Left lung (tissue), 14 donors: ENCODE results near the gene DDX31. TPM values are rescaled to one million over a fixed set of nuclear protein-coding genes. Genes with fewer than 3 reads are reported as not detected.
A peak's percentile ranks its signal among the peaks of the same experiment; 100 is the strongest.
"Not testable (repeated sequence)": the region's sequence is repeated elsewhere in the genome, so short reads cannot be mapped to it uniquely, and the experiment has no call there.

Experiments used
- ATAC-seq: fragments of 200-7000 bp; cut with Tn5 transposase; one replicate; pipeline ENCODE4 v1.9.1; 2020; ENCODE audit warnings: moderate library complexity
- DNase-seq, 4 donors: peaks; one replicate each; pipeline ENCODE4 v3.0.0-alpha.2; 2013 to 2020
- H3K27ac ChIP-seq, 2 donors: fragments of 200-600 bp; sonication (generic) in 1 of 2; one replicate each; pipeline versions ENCODE4 v1.5.0 to v1.8.0; 2020 to 2021
- H3K27me3 ChIP-seq, 2 donors: fragments of 200-600 bp; sonication (generic) in 1 of 2; one replicate each; pipeline versions ENCODE4 v1.5.0 to v1.8.0; 2020 to 2021
- H3K36me3 ChIP-seq, 2 donors: fragments of 200-600 bp; sonication (generic) in 1 of 2; one replicate each; pipeline versions ENCODE4 v1.5.0 to v1.8.0; 2020 to 2021
- H3K4me1 ChIP-seq, 2 donors: fragments of 200-600 bp; one replicate each; pipeline ENCODE4 v1.8.0; 2021
- H3K4me3 ChIP-seq, 2 donors: fragments of 200-600 bp; sonication (generic) in 1 of 2; one replicate each; pipeline versions ENCODE4 v1.5.0 to v1.8.0; 2020 to 2021; ENCODE audit warnings: mild to moderate bottlenecking in 1 of 2
- H3K9me3 ChIP-seq, 2 donors: fragments of 200-600 bp; sonication (generic) in 1 of 2; one replicate each; pipeline versions ENCODE4 v1.5.0 to v1.8.0; 2020 to 2021
- intact Hi-C, 2 donors: fragments of 100-400 bp; cut with DNase I; formaldehyde crosslinking; loops; one replicate each; pipeline versions ENCODE4 v1.11.2 to v1.14.2; 2022
- long read RNA-seq, 12 donors: library from polyadenylated mRNA in 2 of 12; unstranded in 2 of 12; transcript quantifications; one replicate each; pipeline ENCODE4 v2.0.0 and lab custom pipeline, GENCODE V29; 2019 to 2026
- polyA plus RNA-seq, 6 donors: library from polyadenylated mRNA; unstranded; fragments of 120-200 nt; gene quantifications; one replicate each; pipeline ENCODE4 v1.2.1, GENCODE V29; 2013; ENCODE audit not compliant: insufficient read length in 6 of 6
- total RNA-seq, 2 donors: library from RNA; stranded (reverse); fragmentation: NEBNext Ultra II Directional; extraction: Animal tissue kit (Norgen Biotek cat#: 25700); gene quantifications; one replicate each; pipeline ENCODE4 v1.2.1, GENCODE V29; 2021
- TF ChIP-seq, protein P1 (sequence below), 2 donors: fragments of 200-600 bp; sonication (generic) in 1 of 2; IDR thresholded peaks; one replicate each; pipeline versions ENCODE4 v1.5.0 to v1.8.0; 2021; ENCODE audit warnings: antibody characterized with exemption in 2 of 2
- donor health status: DM: no; HTN: yes; CAD: no.
- donor health status: DM: no; HTN: no; CAD: no.

The DDX31 gene
- total RNA-seq (10 to 100 TPM; 12.4 to 15.0 TPM), polyA plus RNA-seq (10 to 100 TPM; 12.0 to 16.5 (median 14.9) TPM)
- long read RNA-seq, donor 1, partial matches to known transcripts: 0 of 2 reads
- long read RNA-seq, donor 1, other reads (novel, unspliced or antisense): 0 of 2 reads
- long read RNA-seq, donor 2, partial matches to known transcripts: 0 of 1 reads
- long read RNA-seq, donor 2, other reads (novel, unspliced or antisense): 0 of 1 reads
- long read RNA-seq, donor 3: 0 reads
- long read RNA-seq, donor 4, partial matches to known transcripts: 0 of 1 reads
- long read RNA-seq, donor 4, other reads (novel, unspliced or antisense): 0 of 1 reads
- long read RNA-seq, donor 5, full-length matches to known transcripts: 1 of 31 reads
- long read RNA-seq, donor 5, partial matches to known transcripts: 30 of 31 reads
- long read RNA-seq, donor 5, other reads (novel, unspliced or antisense): 0 of 31 reads
- long read RNA-seq, donor 6, full-length matches to known transcripts: 2 of 2 reads
- long read RNA-seq, donor 6, partial matches to known transcripts: 0 of 2 reads
- long read RNA-seq, donor 6, other reads (novel, unspliced or antisense): 0 of 2 reads
- long read RNA-seq, donor 7, full-length matches to known transcripts: 1 of 1 reads
- long read RNA-seq, donor 7, partial matches to known transcripts: 0 of 1 reads
- long read RNA-seq, donor 7, other reads (novel, unspliced or antisense): 0 of 1 reads
- long read RNA-seq, donor 8, full-length matches to known transcripts: 2 of 2 reads
- long read RNA-seq, donor 8, partial matches to known transcripts: 0 of 2 reads
- long read RNA-seq, donor 8, other reads (novel, unspliced or antisense): 0 of 2 reads
- long read RNA-seq, donor 9: 0 reads
- long read RNA-seq, donor 10, partial matches to known transcripts: 1 of 1 reads
- long read RNA-seq, donor 10, other reads (novel, unspliced or antisense): 0 of 1 reads
- long read RNA-seq, donor 11, full-length matches to known transcripts: 1 of 1 reads
- long read RNA-seq, donor 11, partial matches to known transcripts: 0 of 1 reads
- long read RNA-seq, donor 11, other reads (novel, unspliced or antisense): 0 of 1 reads
- long read RNA-seq, donor 12, partial matches to known transcripts: 0 of 1 reads
- long read RNA-seq, donor 12, other reads (novel, unspliced or antisense): 0 of 1 reads

DNA sequence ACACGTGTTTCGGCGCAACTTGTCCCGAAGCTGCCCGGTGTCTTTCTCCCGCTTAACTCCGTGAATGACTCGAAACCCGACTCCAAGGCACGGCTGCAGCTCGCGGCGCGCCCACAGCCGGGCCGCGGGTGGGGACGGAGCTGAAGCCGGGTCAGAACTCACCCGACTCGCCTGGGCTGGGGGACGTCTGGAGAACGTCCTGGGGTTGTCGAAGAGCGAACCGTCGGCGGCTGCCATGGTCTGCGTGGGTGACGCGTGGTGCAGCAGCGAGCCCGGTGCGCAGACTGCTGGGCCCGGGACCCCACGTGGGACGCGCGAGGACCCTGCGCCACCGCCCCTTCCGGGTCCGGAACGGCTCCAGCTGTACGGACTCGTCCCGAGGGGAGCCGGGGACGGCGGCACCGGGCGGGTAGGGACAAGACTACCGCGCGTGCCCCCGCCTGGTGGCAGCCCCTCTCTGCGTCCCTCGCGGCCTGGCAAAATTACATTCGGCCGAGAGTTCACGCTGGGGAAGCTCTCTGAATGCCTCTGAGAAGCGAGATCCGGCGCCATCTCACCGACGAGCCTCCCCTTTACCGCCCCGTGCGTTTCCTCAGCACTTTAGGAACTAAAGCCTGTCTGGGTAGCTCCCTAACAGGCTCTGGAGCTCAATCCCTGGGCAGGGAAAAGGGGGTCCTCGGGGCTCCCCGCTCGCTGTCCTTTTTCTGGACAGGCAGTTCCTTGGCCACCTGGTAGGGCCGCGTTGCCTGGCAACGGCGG, at the start of gene DDX31:
DDX31 (minus strand) TSS at position 286 of the 759 bp plus-strand sequence; CDS start at position 237, 49 bp downstream.
- ATAC-seq: peak; percentile 97
- intact Hi-C loops: no loop called here

DNA sequence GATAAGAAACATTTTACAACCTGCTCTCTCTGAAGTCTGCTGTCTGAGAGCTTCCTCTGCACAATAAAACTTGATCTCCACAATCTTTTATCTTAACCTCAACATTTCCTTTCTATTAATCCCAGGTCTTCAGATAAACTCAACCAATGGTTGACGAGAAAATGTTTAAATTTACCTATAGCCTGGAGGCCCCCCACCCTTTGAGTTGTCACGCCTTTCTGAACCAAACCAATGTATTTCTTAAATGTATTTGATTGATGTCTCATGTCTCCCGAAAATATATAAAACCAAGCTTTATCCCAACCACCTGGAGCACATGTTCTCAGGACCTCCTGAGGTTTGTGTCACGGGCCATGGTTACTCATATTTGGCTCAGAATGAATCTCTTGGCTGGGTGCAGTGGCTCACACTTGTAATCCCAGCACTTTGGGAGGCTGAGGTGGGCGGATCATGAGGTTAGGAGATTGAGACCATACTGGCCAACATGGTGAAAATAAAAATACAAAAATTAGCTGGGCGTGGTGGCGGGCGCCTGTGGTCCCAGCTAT, 48.7 kb upstream of the DDX31 start:
- H3K4me1 ChIP-seq, H3K9me3 ChIP-seq, H3K4me3 ChIP-seq, H3K36me3 ChIP-seq, intact Hi-C loops, DNase-seq, H3K27ac ChIP-seq, ATAC-seq: not testable (repeated sequence)
- H3K27me3 ChIP-seq: peaks cover 0 to 46% of the 10 kb centered on the region in 2 donors

More for the DNA sequence above, at the start of gene DDX31:
- Histone ChIP-seq H3K36me3 (no peaks in the 10 kb centered on the region), H3K9me3 (no peaks in the 10 kb centered on the region), H3K27me3 (no peaks in the 10 kb centered on the region), H3K27ac (peak within 1 kb of the TSS; percentile 90 to 95), H3K4me1 (peaks cover 20 to 52% of the 10 kb centered on the region in 2 donors), H3K4me3 (peak within 1 kb of the TSS; percentile 83 to 93)
- TF ChIP-seq, protein P1, sequence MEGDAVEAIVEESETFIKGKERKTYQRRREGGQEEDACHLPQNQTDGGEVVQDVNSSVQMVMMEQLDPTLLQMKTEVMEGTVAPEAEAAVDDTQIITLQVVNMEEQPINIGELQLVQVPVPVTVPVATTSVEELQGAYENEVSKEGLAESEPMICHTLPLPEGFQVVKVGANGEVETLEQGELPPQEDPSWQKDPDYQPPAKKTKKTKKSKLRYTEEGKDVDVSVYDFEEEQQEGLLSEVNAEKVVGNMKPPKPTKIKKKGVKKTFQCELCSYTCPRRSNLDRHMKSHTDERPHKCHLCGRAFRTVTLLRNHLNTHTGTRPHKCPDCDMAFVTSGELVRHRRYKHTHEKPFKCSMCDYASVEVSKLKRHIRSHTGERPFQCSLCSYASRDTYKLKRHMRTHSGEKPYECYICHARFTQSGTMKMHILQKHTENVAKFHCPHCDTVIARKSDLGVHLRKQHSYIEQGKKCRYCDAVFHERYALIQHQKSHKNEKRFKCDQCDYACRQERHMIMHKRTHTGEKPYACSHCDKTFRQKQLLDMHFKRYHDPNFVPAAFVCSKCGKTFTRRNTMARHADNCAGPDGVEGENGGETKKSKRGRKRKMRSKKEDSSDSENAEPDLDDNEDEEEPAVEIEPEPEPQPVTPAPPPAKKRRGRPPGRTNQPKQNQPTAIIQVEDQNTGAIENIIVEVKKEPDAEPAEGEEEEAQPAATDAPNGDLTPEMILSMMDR (IDR thresholded peaks at IDR 0.05): no peak
- DNase-seq: peak; percentile 87 to 96 (median 90)

DNA sequence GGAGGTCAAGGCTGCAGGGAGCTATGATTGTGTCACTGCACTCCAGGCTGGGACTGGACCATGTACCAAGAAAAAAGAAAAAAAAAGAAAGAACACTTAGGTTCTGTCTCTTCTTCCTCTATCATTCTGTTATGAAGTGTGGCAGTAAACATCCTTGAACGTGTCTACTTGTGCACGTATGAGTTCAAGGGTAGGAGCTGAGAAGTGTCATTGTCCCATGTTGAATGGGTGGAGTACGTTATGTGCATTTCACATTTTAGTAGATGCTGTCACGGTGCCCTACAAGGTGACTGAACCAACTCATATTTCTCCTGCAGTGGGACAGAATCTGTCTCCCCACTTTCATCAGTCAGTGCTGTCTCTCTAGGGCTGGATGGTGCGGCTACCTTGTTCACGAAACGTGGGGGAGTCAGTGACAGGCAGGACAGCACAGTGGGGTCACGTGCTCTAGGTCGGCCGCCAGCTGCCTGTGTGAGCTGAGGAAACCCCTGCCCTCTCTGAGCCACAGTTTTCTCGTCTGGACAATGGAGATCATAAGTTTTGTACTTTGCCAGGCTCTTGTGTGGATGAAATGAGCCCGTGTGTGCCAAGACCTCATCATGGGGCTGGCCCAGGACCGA, 47.7 kb upstream of the DDX31 start:
- Histone ChIP-seq H3K9me3 (no peaks in the 10 kb centered on the region), H3K27me3 (peaks cover 0 to 41% of the 10 kb centered on the region in 2 donors), H3K4me3 (no peak overlapping the region), H3K4me1 (no peaks in the 10 kb centered on the region), H3K36me3 (no peaks in the 10 kb centered on the region), H3K27ac (no peak overlapping the region)
- TF ChIP-seq, protein P1 (IDR thresholded peaks at IDR 0.05): no peak
- intact Hi-C loops: no loop called here
- DNase-seq (no peak), ATAC-seq (peak; percentile 57)

DNA sequence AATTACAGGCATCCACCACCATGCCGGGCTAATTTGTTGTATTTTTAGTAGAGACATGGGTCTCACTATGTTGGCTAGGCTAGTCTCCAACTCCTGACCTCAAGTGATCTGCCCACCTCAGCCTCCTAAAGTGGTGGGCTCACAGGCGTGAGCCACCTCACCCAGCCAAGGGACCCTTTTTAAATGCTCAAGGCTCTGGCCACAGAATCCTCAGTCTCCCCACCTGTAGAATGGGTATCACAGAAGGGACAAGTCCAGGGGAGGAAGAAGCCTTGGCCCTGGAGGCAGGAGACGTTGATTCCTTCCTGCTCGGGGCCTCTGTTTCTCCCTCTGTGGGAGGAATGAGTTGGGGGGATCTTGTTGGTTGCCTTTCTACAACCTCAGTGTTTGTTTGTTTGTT, 46.2 kb upstream of the DDX31 start:
- DNase-seq: no peak
- Histone ChIP-seq H3K4me3 (no peak overlapping the region), H3K36me3 (no peaks in the 10 kb centered on the region), H3K27ac (no peak overlapping the region), H3K9me3 (no peaks in the 10 kb centered on the region), H3K27me3 (peaks cover 0 to 36% of the 10 kb centered on the region in 2 donors), H3K4me1 (no peaks in the 10 kb centered on the region)
- TF ChIP-seq, protein P1 (IDR thresholded peaks at IDR 0.05): no peak
- no peak for ATAC-seq
- intact Hi-C loops: no loop called here
